ENCODE data around the gene XIRP1.
"Not testable (repeated sequence)": the region's sequence is repeated elsewhere in the genome, so short reads cannot be mapped to it uniquely, and the experiment has no call there.

DNA sequence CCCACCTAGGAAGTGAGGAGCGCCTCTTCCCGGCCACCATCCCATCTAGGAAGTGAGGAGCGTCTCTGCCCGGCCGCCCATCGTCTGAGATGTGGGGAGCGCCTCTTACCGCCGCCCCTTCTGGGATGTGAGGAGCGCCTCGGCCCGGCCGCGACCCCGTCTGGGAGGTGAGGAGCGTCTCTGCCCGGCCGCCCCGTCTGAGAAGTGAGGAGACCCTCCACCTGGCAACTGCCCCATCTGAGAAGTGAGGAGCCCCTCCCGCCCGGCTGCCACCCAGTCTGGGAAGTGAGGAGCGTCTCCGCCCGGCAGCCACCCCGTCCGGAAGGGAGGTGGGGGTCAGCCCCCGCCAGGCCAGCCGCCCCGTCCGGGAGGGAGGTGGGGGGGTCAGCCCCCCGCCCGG, 35.2 kb upstream of the XIRP1 start:
- TF ChIP-seq POLR2AphosphoS5, POLR2A, SPI1 (IDR thresholded peaks at IDR 0.05; ENCODE audit: low read depth, low read length): not testable (repeated sequence)

Data from GM12891 (cell line).